Measurements from ENCODE around the gene TMC1. TPM values are rescaled to one million over a fixed set of nuclear protein-coding genes. Genes with fewer than 3 reads are reported as not detected.
"Not testable (repeated sequence)": the region's sequence is repeated elsewhere in the genome, so short reads cannot be mapped to it uniquely, and the experiment has no call there.

The TMC1 gene
- total RNA-seq, 1 donor from 2014 or later, result not detected

DNA sequence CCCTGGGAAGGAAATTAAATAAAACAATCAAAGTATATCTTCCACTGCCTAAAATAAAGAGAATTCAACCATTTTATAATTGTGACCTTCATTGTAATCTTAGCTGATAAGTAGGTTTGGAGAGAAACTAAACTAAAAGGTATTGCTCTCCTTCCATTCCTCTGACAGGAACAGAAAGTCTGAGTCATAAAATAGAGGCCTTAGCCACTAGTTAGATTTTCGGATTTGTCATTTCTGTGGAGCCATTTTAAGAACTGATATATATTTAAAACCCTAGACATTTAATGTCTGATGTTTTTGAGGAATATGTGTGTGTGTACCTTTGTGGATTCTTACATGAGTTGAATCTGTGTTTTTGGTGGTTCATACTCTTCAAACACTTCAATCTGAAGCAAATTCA is 11.8 kb upstream of the TMC1 start:
- peak overlapping the region; percentile 90 for H3K27ac Mint-ChIP-seq
- no peak for TF ChIP-seq CTCF (IDR thresholded peaks at IDR 0.05; ENCODE audit: unreplicated experiment)
- no peaks in the 10 kb centered on the region for H3K36me3 Mint-ChIP-seq

GRCh38 chr9:72521011-72521410 is 397 bp upstream of the TMC1 start:
- not testable (repeated sequence) for H3K9me3 Mint-ChIP-seq; H3K36me3 Mint-ChIP-seq; DNase-seq (ENCODE audit: low spot score in 2 of 2, unreplicated experiment in 2 of 2); H3K4me3 Mint-ChIP-seq; H3K27me3 Mint-ChIP-seq (ENCODE audit: low read depth); H3K27ac Mint-ChIP-seq
- H3K4me1 Mint-ChIP-seq, result peaks cover 11% of the 10 kb centered on the region

More for the DNA sequence above, 11.8 kb upstream of the TMC1 start:
- Mint-ChIP-seq H3K4me1 (peaks cover 28% of the 10 kb centered on the region), H3K9me3 (no peaks in the 10 kb centered on the region), H3K4me3 (no peak overlapping the region), H3K27me3 (ENCODE audit: low read depth) (no peaks in the 10 kb centered on the region)
- no peak for DNase-seq (ENCODE audit: low spot score in 2 of 2, unreplicated experiment in 2 of 2)

DNA sequence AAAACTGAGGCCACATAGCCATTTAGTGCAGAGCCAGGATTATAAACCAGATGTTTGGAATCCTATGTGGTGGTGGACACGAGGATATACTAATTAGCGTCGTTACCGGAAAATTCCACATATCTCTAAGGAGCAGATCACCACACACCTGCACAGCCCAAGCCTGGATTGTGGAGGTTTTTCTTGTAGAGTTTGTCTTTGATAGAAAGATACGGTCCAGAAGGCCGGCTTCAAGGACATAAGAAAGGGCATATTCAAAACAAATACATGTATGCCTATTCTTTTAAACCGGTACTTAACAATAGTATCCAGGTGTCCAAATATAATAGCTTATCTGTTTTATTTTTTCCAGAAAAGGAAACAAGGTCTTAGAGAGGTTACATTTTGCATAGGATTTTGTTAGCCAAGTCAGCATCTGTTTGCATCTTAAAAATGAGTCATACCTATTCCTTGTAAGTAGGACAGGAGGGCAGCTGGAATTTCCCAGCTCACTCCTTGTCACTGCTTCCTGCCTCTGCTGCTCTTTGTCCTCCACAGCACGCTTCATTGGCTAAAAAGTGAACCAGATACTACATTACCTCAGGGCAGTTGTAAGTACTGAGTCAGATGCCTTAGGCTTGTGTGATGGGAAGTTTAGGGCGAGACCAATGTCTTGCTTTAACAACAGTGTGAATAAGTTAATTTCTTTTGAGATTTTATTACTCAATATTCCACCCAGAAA is 3.6 kb downstream of the TMC1 start:
- Mint-ChIP-seq H3K4me3 (no peak overlapping the region), H3K9me3 (peaks cover 5% of the 10 kb centered on the region), H3K4me1 (peaks cover 39% of the 10 kb centered on the region), H3K36me3 (no peaks in the 10 kb centered on the region), H3K27me3 (ENCODE audit: low read depth) (no peaks in the 10 kb centered on the region), H3K27ac (peak overlapping the region; percentile 3)
- no peak for DNase-seq (ENCODE audit: low spot score in 2 of 2, unreplicated experiment in 2 of 2)
- TF ChIP-seq CTCF (IDR thresholded peaks at IDR 0.05; ENCODE audit: unreplicated experiment), result no peak

DNA sequence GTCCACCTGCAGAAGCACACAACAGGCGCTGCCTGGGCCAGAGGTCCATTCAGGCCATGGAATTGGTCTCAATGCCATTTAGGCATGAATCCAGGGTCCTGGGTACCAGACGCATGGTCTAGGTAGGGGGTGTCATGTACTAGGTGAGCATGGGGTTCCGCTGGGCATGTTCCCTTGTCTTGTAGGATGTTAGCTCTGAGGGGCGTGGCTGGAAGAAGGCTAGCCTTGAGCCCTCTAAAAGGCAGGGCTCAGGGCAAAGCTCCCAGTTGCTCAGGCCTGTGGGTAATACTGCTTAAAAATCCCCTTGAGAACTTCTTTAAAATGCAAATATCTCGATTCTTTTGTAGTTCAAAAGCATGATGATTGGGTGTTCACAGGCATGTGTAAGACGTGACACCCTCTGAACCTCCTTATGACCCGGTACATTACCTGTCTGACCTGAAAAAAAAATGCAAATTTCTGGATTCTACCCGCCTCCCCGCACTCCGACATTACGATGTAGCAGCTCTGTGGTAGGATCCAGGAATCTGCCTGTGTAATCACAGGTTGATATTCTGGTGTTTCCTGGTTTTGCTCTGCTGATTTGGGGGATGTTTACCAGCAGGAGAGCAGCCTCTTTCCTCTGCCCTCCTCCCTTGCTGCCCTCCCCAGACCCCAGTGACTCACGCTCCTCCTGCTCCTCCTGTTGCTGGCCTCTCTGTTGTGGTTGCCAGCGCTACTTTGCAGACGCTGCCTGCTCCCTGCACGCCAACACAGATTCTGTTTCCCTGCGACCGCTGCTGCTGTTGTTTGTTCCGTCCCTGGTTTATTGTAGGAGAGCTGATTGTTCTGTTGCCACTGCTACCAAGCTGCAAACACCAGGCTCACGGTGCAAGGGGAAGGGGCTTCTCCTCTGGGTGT is 5.7 kb downstream of the TMC1 start:
- Mint-ChIP-seq H3K36me3 (no peaks in the 10 kb centered on the region), H3K27me3 (ENCODE audit: low read depth) (no peaks in the 10 kb centered on the region), H3K4me1 (peaks cover 39% of the 10 kb centered on the region), H3K27ac (peak overlapping the region; percentile 76), H3K9me3 (peaks cover 5% of the 10 kb centered on the region), H3K4me3 (peak overlapping the region; percentile 55)
- no peak for TF ChIP-seq CTCF (IDR thresholded peaks at IDR 0.05; ENCODE audit: unreplicated experiment)
- DNase-seq (ENCODE audit: low spot score in 2 of 2, unreplicated experiment in 2 of 2), result peak in 1 of 2 experiments; percentile 62

DNA sequence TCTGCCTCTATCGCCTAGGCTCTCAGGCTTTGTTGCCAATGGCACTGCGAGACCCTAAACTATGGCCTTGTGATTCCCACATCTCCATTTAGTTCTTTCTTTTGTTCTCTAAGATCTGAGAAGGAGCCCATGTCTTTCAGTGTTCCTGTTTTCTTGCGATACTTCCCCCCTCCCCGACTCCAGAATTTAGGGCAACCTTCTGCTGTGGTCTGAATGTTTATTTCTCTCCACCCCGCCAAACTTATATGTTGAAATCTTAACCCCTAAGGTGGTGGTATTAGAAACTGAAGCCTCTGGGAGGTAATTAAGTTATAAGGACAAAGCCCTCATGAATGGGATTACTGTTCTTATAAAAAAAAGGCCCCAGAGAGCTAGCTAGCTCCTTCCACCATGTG is 6.4 kb downstream of the TMC1 start:
- Mint-ChIP-seq H3K4me3 (peak overlapping the region; percentile 55), H3K4me1 (peaks cover 43% of the 10 kb centered on the region), H3K36me3 (no peaks in the 10 kb centered on the region), H3K27ac (peak overlapping the region; percentile 76), H3K9me3 (peaks cover 5% of the 10 kb centered on the region), H3K27me3 (ENCODE audit: low read depth) (no peaks in the 10 kb centered on the region)
- no peak for TF ChIP-seq CTCF (IDR thresholded peaks at IDR 0.05; ENCODE audit: unreplicated experiment)
- no peak for DNase-seq (ENCODE audit: low spot score in 2 of 2, unreplicated experiment in 2 of 2)

DNA sequence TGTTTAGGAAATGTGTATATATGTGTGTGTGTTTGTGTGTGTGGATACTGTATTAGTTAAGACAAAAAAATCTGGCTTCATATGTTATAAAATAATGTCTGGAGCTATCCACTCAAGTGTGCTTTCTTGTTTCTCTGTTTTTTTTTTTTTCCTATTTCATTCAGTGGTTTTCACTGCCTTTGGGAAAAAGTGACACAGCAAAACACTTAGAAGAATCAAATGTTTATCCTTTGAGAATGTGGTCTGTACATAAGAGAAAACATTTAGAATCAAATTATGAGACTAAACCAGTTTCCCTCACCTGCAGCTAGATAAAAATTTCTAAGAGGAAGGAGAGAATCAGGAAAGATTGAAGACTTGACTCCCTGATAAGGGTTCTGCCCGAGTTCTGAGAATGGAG is 8.1 kb downstream of the TMC1 start:
- Mint-ChIP-seq H3K4me1 (peaks cover 51% of the 10 kb centered on the region), H3K27me3 (ENCODE audit: low read depth) (no peaks in the 10 kb centered on the region), H3K4me3 (no peak overlapping the region), H3K9me3 (peaks cover 5% of the 10 kb centered on the region), H3K36me3 (no peaks in the 10 kb centered on the region), H3K27ac (peak overlapping the region; percentile 71)
- no peak for TF ChIP-seq CTCF (IDR thresholded peaks at IDR 0.05; ENCODE audit: unreplicated experiment)
- no peak for DNase-seq (ENCODE audit: low spot score in 2 of 2, unreplicated experiment in 2 of 2)
